Natural killer cell treated with Interleukin-12 subunit alpha and Interleukin-12 subunit beta and Interleukin-15 and Interleukin-18, amount 100 ng/mL, for 72 hours (primary cell): ENCODE measurements around the gene LAMB3. TPM values are rescaled to one million over a fixed set of nuclear protein-coding genes. Genes with fewer than 3 reads are reported as not detected.
A peak's percentile ranks its signal among the peaks of the same experiment; 100 is the strongest.

Experiments
- ATAC-seq, 2 donors: fragments of 150-1000 bp; cut with Tn5 transposase in 1 of 2; sonication (Bioruptor Pico), chemical (Tn5 transposase) in 1 of 2; 2 replicates each; pipeline ENCODE4 v1.10.0; 2021
- DNase-seq: peaks from one replicate; pipeline ENCODE4 v3.0.0; 2022; ENCODE audit warnings: low spot score
- H3K27ac Mint-ChIP-seq, 2 donors: 1 replicate in 1 of 2; 2 replicates in 1 of 2; pipeline ENCODE4 v1.8.0; 2022; ENCODE audit warnings: mixed read lengths in 2 of 2, mild to moderate bottlenecking in 1 of 2, moderate library complexity in 1 of 2
- H3K27me3 Mint-ChIP-seq, 2 donors: 1 replicate in 1 of 2; 2 replicates in 1 of 2; pipeline ENCODE4 v1.8.0; 2022; ENCODE audit warnings: mixed read lengths in 2 of 2
- H3K36me3 Mint-ChIP-seq: one replicate; pipeline ENCODE4 v1.8.0; 2022; ENCODE audit warnings: mixed read lengths
- H3K4me1 Mint-ChIP-seq, 2 donors: 1 replicate in 1 of 2; 2 replicates in 1 of 2; pipeline ENCODE4 v1.8.0; 2022; ENCODE audit warnings: low read depth in 2 of 2, mixed read lengths in 2 of 2, mild to moderate bottlenecking in 1 of 2
- H3K4me3 Mint-ChIP-seq: one replicate; pipeline ENCODE4 v1.8.0; 2022; ENCODE audit warnings: mixed read lengths
- H3K9me3 Mint-ChIP-seq: 2 replicates; pipeline ENCODE4 v1.8.0; 2022; ENCODE audit warnings: mixed read lengths
- total RNA-seq, 2 donors: library from RNA; stranded (reverse); gene quantifications; one replicate each; pipeline ENCODE4 v1.2.3, GENCODE V29; 2022

Gene LAMB3
- total RNA-seq, 2 donors from 2014 or later: 1.1 to 1.2 TPM

- Mint-ChIP-seq H3K27ac (no peak overlapping the region), H3K27me3 (peaks cover 0 to 9% of the 10 kb centered on the region in 2 donors)
- no peak for DNase-seq
Observed at GRCh38 chr1:209655411-209656231, 3.4 kb upstream of the LAMB3 start.

GRCh38 chr1:209653915-209654351, 1.7 kb upstream of the LAMB3 start:
- H3K4me3 Mint-ChIP-seq: no peak overlapping the region
- no peak overlapping the region for H3K27ac Mint-ChIP-seq
- no peak for ATAC-seq

More at GRCh38 chr1:209655411-209656231, 3.4 kb upstream of the LAMB3 start:
- Mint-ChIP-seq H3K4me3 (no peak overlapping the region), H3K9me3 (no peaks in the 10 kb centered on the region), H3K36me3 (no peaks in the 10 kb centered on the region), H3K4me1 (peaks cover 11 to 17% of the 10 kb centered on the region in 2 donors)
- ATAC-seq: no peak

GRCh38 chr1:209652873-209653401, 712 bp upstream of the LAMB3 start:
- Mint-ChIP-seq H3K4me1 (peaks cover 9 to 19% of the 10 kb centered on the region in 2 donors), H3K27ac (no peak overlapping the region), H3K9me3 (no peaks in the 10 kb centered on the region), H3K36me3 (no peaks in the 10 kb centered on the region), H3K4me3 (no peak overlapping the region), H3K27me3 (peaks cover 0 to 2% of the 10 kb centered on the region in 2 donors)
- no peak for ATAC-seq
- DNase-seq: no peak

More at GRCh38 chr1:209653915-209654351, 1.7 kb upstream of the LAMB3 start:
- H3K27me3 Mint-ChIP-seq: peaks cover 0 to 8% of the 10 kb centered on the region in 2 donors
- H3K9me3 Mint-ChIP-seq: no peaks in the 10 kb centered on the region
- DNase-seq: no peak
- no peaks in the 10 kb centered on the region for H3K36me3 Mint-ChIP-seq
- peaks cover 9 to 19% of the 10 kb centered on the region in 2 donors for H3K4me1 Mint-ChIP-seq

GRCh38 chr1:209651138-209651587, 1.1 kb downstream of the LAMB3 start:
- peak; percentile 73 to 90 for ATAC-seq
- no peak for DNase-seq
- Mint-ChIP-seq H3K27ac (peak overlapping the region in 1 of 2 donors; percentile 26), H3K27me3 (no peaks in the 10 kb centered on the region), H3K36me3 (no peaks in the 10 kb centered on the region), H3K4me3 (no peak overlapping the region), H3K9me3 (no peaks in the 10 kb centered on the region), H3K4me1 (peaks cover 9 to 19% of the 10 kb centered on the region in 2 donors)

- no peak overlapping the region for H3K4me3 Mint-ChIP-seq
- H3K4me1 Mint-ChIP-seq: peaks cover 9 to 19% of the 10 kb centered on the region in 2 donors
- no peaks in the 10 kb centered on the region for H3K9me3 Mint-ChIP-seq
- no peak overlapping the region for H3K27ac Mint-ChIP-seq
- ATAC-seq (no peak), DNase-seq (no peak)
- no peaks in the 10 kb centered on the region for H3K36me3 Mint-ChIP-seq
- no peaks in the 10 kb centered on the region for H3K27me3 Mint-ChIP-seq
Observed at GRCh38 chr1:209650454-209650853, 1.8 kb downstream of the LAMB3 start.

- Mint-ChIP-seq H3K4me3 (no peak overlapping the region), H3K27ac (peak overlapping the region in 1 of 2 donors; percentile 6), H3K4me1 (peaks cover 9 to 19% of the 10 kb centered on the region in 2 donors), H3K27me3 (no peaks in the 10 kb centered on the region), H3K36me3 (no peaks in the 10 kb centered on the region), H3K9me3 (no peaks in the 10 kb centered on the region)
- ATAC-seq (peak in 1 of 2 donors; percentile 5), DNase-seq (no peak)
Observed at GRCh38 chr1:209648931-209649776, 3.1 kb downstream of the LAMB3 start.

- no peaks in the 10 kb centered on the region for H3K36me3 Mint-ChIP-seq
- H3K4me3 Mint-ChIP-seq: no peak overlapping the region
- peaks cover 9 to 19% of the 10 kb centered on the region in 2 donors for H3K4me1 Mint-ChIP-seq
- ATAC-seq (no peak), DNase-seq (no peak)
- no peaks in the 10 kb centered on the region for H3K9me3 Mint-ChIP-seq
- no peaks in the 10 kb centered on the region for H3K27me3 Mint-ChIP-seq
- H3K27ac Mint-ChIP-seq: no peak overlapping the region
Observed at GRCh38 chr1:209648346-209648745, 3.9 kb downstream of the LAMB3 start.

- Mint-ChIP-seq H3K9me3 (no peaks in the 10 kb centered on the region), H3K27me3 (no peaks in the 10 kb centered on the region), H3K4me1 (peaks cover 9 to 19% of the 10 kb centered on the region in 2 donors), H3K27ac (peak overlapping the region in 1 of 2 donors; percentile 38), H3K36me3 (no peaks in the 10 kb centered on the region), H3K4me3 (no peak overlapping the region)
- ATAC-seq (no peak), DNase-seq (no peak)
Observed at GRCh38 chr1:209647156-209647555, 5.1 kb downstream of the LAMB3 start.

GRCh38 chr1:209646558-209646957, 5.7 kb downstream of the LAMB3 start:
- Mint-ChIP-seq H3K4me1 (peaks cover 9 to 19% of the 10 kb centered on the region in 2 donors), H3K27me3 (no peaks in the 10 kb centered on the region), H3K9me3 (no peaks in the 10 kb centered on the region), H3K36me3 (no peaks in the 10 kb centered on the region), H3K4me3 (no peak overlapping the region), H3K27ac (peak overlapping the region in 1 of 2 donors; percentile 38)
- ATAC-seq (no peak), DNase-seq (no peak)

- DNase-seq (no peak), ATAC-seq (no peak)
- no peak overlapping the region for H3K4me3 Mint-ChIP-seq
- H3K4me1 Mint-ChIP-seq: peaks cover 4 to 12% of the 10 kb centered on the region in 2 donors
- H3K36me3 Mint-ChIP-seq: no peaks in the 10 kb centered on the region
- H3K27me3 Mint-ChIP-seq: no peaks in the 10 kb centered on the region
- H3K9me3 Mint-ChIP-seq: no peaks in the 10 kb centered on the region
- H3K27ac Mint-ChIP-seq: no peak overlapping the region
Observed at GRCh38 chr1:209645574-209646452, 6.4 kb downstream of the LAMB3 start.

GRCh38 chr1:209643285-209644020, 8.8 kb downstream of the LAMB3 start:
- H3K27me3 Mint-ChIP-seq: no peaks in the 10 kb centered on the region
- H3K9me3 Mint-ChIP-seq: no peaks in the 10 kb centered on the region
- DNase-seq (no peak), ATAC-seq (no peak)
- no peak overlapping the region for H3K27ac Mint-ChIP-seq
- no peaks in the 10 kb centered on the region for H3K4me1 Mint-ChIP-seq
- no peaks in the 10 kb centered on the region for H3K36me3 Mint-ChIP-seq
- H3K4me3 Mint-ChIP-seq: no peak overlapping the region

- no peak for ATAC-seq
- Mint-ChIP-seq H3K27me3 (peaks cover 0 to 3% of the 10 kb centered on the region in 2 donors), H3K4me1 (no peaks in the 10 kb centered on the region), H3K9me3 (no peaks in the 10 kb centered on the region), H3K36me3 (no peaks in the 10 kb centered on the region), H3K4me3 (no peak overlapping the region), H3K27ac (no peak overlapping the region)
- DNase-seq: no peak
Observed at GRCh38 chr1:209642816-209643215, 9.4 kb downstream of the LAMB3 start.
